GM19455 (cell line): ENCODE measurements around the gene OGFOD2.
A peak's percentile ranks its signal among the peaks of the same experiment; 100 is the strongest.
"Not testable (repeated sequence)": the region's sequence is repeated elsewhere in the genome, so short reads cannot be mapped to it uniquely, and the experiment has no call there.

Experiments
- ATAC-seq: cut with Tn5 transposase; IDR thresholded peaks from one replicate; pipeline ENCODE4 v1.9.1; 2021; ENCODE audit not compliant: unreplicated experiment

The OGFOD2 gene

GRCh38 chr12:122974892-122975789 lies at the start of gene OGFOD2:
TSS of gene OGFOD2 (plus strand) at chr12:122975244. CDS start at chr12:122975252, 8 bp downstream.
- ATAC-seq, result peak; percentile 79

GRCh38 chr12:122927756-122928403 lies 47.2 kb upstream of the OGFOD2 start:
- ATAC-seq, result no peak

- ATAC-seq, result no peak
Observed at GRCh38 chr12:122928404-122929147, 46.5 kb upstream of the OGFOD2 start.

DNA sequence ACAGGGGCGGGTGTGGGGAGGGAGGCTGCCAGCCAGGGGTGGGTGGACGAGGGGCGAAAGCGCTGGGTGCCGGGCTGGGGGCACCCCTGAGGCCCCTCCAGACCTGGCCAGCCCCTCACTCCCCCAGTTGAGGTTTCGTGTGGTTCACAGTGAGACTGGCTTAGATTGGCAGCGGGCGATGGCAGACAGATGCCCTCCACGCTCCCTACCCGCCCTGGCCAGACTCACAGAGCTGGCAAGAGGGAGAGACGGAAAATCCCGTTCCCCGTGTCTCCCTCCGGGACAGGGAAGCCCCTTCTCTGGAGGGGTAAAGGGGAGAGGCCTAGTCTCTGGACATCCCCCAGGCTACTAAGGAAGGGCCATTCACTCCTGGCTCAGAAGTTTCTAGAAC lies 45.9 kb upstream of the OGFOD2 start:
- no peak for ATAC-seq

GRCh38 chr12:122929812-122930211 lies 45.2 kb upstream of the OGFOD2 start:
- no peak for ATAC-seq

DNA sequence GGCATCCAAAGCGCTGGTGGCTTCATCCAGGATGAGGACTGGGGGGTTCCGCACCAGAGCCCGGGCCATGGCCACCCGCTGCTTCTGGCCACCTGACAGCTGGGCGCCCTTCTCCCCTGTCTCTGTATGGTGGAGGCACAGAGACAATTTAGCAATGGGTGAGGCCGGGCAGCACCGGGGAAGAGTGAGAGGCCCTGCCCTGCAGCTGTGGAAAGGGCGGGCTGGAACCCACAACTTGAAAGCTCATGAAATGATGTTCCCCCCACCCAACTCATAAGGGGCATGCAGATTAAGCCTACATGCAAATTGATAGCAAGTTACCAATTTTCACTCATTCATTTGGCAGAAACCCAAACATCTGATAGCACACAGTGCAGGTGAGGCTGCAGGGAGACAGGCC lies 42.8 kb upstream of the OGFOD2 start:
- ATAC-seq, result no peak

DNA sequence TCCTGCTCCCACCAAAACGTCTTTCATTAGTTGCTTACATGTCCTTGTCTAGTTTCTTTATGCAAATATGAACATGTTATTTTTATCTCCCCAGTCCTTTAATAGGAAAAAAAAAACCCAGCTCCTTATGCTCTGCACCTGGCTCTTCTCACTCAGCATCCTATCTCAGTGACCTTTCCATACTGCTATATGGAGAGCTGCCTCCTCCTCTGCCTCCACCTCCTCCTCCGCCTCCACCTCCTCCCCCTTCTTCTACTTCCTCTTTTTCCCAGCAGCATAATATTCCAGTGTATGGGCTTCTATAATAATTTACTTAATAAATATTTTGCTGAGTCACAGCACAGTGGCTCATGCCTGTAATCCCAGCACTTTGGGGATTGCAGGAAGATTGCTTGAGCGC lies 40.3 kb upstream of the OGFOD2 start:
- ATAC-seq, result no peak

DNA sequence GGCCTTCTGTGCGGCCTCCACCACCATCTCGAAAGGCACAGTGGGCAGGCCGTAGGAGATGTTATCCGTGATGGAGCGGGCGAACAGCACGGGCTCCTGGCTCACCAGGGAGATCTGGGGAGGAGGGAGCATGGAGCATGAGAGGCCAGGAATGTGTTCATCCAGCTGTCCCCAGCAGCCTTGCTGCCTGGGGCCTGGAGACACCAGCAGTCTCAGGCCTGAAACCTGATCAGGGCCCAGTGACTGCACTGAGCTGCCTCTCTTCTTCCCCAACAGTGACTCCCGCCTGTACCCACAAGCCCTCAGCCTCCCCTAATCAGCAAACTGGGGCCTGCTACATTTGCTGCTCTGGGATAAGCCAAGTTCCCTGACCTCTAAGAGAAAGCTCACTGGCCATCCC lies 39.7 kb upstream of the OGFOD2 start:
- no peak for ATAC-seq

DNA sequence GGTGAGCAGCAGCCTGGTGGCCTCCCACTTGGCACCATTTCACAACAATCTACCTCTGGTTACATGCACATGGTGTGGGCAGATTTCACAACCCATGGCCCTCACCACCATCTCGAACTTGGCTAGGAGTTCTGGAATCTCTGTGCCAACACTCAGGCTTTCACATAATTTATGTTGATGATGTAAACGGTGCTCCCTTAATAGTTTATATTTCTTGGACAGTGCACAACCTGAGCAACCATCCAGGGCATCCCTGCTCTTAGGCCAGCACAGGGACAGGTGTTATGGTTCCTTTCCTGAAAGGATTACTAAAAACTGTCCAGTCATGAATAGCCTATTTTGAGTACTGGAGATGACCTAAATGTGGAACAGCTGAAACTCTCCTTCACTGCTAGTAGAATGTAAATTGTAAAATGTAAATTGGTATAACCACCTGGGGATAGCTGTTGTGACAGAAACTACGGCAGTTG lies 37.4 kb upstream of the OGFOD2 start:
- ATAC-seq, result no peak

DNA sequence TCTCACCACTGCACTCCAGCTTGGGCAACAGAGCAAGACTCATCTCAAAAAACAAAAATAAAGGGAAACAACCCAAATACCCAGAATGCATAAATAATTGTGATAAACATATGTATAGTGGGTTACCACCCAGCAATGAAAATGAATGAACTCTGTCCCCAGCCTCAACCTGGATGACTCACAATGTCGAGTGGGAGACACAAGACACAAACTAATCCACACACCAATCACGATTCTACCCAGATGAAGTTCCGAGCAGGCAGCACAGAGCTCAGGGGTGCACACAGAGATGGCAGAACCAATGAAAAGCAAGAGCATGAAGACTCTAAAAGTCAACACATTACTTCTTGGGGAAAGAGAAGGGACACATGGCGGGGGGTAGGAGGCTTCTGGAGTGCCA lies 35.9 kb upstream of the OGFOD2 start:
- no peak for ATAC-seq

- ATAC-seq, result not testable (repeated sequence)
Observed at GRCh38 chr12:122941351-122941750, 33.7 kb upstream of the OGFOD2 start.

DNA sequence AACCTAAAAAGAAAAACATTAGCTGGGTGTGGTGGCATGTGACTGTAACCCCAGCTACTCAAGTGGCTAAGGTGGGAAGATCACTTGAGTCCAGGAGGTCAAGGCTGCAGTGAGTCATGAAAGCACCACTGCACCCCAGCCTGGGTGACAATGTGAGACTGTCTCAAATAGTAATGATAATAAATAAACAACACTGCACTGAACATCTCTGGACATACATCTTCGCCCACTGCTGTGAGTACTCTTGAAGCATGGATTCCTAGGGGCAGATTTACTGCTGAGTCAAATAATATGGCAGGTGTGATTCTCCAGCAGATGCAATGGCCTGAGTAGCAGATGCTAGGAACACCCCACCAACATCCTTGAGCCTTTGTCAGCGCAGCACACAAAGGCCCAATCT lies 32.4 kb upstream of the OGFOD2 start:
- no peak for ATAC-seq

- no peak for ATAC-seq
Observed at GRCh38 chr12:122943196-122943595, 31.8 kb upstream of the OGFOD2 start.

DNA sequence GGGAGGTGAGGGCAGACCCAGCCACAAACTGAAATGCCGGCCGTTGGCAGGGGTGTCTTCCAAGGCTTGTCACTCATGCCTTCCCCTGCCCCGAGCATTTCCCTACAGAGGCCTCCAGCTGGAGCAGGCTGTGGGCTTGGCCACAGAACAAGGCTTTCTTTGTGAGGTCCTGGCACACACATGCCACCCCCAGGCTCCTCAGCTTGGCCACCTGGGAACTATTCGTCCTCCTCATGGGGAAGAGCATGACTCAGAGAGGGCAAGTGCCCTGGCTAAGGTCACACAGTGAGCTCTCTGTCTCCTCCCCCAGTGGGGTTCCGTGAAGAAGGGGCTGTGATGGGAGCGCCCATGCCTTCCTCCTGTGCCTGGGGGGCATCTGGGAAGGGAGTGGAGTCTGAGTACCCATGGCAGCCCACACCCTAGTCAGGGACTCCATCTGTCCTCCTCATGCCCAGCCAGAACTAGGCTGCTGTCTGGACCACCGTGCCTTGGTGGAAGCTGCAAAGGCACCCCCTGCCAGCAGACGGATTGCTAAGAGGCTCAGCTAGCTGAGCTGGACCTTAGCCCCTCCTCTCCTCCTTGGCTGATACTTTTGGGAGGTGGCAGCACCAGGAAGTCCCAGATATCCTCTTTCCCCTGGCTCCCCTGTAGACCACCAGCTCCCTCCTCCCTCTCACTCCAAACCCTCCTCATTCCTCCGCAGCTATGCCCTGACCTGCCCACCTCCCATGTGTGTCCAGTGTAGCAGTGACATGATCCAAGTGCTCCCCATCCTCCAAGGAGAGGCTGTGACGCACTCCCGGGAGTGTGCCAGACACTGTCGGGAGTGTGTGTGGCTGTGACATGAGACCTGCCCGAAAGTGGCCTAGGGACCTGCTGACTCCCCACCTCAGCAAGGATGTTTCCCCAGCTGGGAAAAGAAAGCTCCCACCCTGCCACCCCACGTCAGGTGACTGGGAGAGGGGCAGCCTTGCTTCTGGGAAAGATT lies 30.1 kb upstream of the OGFOD2 start:
- ATAC-seq, result no peak

DNA sequence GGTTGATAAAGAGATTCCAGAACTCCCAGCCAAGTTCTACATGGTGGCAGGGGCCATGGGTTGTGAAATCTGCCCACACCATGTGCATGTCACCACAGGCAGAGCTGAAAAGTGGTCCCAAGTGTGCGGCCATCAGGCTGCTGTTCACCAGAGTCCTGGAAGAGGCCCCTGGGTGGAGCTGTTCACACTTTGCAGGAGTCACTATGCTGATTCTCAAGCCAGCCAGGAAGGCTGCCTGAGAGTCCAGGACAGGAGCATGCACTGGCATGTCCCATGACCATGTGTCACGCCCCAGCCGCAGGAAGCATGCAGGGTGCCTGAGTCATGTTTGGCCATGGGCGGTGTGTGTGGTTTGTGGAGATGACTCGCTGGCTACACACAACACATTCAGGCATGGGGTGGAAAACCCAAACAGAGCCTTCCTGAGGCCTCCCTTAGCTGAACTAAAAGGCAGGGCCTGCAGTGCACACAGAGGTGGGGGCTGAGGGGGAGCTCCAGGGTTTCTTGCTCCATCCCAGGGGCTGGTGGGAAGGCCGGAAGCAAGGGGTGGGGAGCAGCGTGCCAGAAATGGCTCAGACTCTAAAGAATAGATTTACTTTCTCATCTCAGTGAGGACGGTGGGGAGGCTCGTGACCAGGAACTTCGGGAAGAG lies 28.2 kb upstream of the OGFOD2 start:
- ATAC-seq, result peak; percentile 68

DNA sequence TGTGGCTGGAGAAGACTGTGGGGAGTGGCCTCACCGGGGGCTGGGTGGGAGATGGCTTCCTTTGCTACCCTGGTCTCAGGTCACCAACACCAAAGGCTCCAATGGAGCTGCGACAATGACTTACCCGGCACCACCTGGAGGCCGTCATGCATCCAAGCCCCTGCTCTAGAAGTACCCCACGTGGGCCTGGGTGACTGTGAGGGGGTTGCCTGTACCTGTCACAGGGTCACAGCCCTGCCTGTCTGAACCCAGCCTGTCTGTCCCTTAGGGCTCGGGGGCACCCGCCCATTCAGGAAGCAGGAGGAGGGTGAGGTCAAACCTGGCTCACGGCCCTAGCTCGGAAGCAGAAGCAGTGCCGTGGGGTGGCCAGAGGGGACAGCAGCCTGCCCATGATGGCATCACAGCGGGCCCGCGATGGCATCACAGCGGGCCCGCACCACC lies 27.7 kb upstream of the OGFOD2 start:
- peak; percentile 20 for ATAC-seq

DNA sequence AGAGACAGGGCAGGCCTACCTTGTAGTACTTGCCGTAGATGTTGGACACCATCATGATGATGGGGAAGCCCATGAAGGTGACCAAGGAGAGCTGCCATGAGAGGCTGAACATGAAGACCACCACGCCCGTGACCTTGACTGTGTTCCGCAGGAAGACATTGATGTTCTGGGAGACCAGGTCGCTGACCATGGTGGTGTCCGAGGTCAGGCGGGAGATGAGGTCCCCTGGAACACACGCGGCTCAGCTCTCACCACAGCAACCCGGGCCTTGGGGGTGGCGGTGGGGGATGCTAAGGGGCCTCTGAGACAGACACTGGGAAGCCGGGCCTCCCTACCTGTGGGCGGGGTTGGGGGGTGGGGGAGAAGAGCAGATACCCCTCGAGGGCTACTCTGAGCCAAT lies 26.4 kb upstream of the OGFOD2 start:
- no peak for ATAC-seq

DNA sequence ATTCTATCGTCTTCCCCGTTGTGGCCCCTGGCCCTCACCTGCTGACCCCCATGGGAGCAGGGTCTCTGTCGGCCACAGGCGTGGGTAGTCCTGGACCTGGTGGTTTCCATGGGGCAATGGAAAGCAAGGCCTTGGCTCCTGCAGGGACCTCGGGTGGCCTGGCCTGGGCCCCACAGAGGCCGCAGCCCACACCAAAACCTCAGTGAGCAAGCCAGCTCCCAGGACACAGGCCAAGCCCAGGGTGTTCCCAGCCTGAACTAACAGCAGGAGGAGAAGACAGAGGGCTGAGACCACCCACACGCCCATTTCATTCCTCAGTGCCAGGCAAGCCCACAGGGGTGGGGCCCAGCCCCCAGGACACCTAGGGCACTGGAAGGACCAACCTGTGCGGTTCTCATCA lies 25.6 kb upstream of the OGFOD2 start:
- no peak for ATAC-seq

DNA sequence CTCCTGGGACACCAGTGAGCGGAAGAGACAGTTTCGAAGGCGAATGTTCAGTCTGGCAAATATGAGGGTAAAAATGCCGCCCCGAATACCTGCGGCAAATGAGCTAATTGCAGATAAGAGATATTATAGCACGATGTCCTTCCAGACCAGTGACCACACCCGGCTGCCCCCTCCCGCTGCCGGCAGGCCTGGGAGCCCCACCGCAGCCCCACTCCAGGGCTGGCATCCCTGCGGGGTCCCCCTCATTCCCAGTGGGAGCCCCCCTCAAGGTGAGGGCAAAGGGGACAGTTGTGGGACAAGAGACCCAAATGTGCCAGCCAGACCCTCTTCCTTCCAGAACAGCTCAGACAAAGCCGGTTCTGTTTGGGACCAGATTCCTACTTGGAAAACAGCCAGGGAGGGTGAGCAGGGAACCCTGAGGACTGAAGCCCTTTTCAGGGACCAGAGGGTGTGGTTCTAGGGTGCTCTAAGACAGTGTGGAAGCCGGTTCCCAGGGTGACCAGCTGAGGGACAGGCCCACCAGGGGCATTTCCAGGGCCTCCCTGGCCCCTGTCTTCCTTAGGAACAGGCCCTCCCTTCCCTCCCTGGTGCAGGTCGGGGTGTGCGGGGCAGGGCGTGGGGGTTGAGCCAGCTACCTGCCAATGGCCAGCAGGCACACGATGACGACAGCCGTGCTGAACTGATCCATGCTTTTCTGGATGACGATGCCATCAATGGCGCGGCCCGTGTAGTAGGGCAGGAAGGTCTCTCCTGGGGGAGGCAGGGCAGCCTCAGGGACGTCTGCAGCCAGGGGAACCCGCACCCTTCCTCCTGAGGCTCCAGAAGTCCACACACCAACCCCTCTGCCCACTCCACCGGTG lies 25.0 kb upstream of the OGFOD2 start:
- ATAC-seq, result no peak
